ENCODE measurements around the gene ODAM.

ODAM gene, protein sequence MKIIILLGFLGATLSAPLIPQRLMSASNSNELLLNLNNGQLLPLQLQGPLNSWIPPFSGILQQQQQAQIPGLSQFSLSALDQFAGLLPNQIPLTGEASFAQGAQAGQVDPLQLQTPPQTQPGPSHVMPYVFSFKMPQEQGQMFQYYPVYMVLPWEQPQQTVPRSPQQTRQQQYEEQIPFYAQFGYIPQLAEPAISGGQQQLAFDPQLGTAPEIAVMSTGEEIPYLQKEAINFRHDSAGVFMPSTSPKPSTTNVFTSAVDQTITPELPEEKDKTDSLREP

DNA sequence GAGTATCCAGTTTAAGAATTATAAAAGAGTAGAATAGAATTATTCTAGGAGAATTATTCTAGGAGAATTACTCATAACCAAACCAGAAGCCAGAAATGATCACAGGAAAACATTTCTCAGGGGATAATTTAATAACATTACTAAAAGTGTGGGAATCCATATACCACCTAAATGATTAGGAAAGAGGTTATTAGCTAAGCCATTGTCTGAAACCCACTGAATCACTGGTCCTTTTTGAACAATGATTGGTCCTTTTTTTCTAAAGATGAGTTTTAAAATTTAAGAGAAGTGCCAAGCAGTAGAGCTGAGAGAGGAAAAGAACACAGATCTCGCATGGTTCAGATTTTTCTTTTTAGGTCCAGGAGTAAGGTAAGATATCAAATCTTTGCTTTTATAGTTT is at the start of gene ODAM:
ODAM (plus strand) TSS at position 301 of the 400 bp plus-strand sequence. CDS start 819 bp downstream, outside the sequence.
- TF ChIP-seq, protein P1, sequence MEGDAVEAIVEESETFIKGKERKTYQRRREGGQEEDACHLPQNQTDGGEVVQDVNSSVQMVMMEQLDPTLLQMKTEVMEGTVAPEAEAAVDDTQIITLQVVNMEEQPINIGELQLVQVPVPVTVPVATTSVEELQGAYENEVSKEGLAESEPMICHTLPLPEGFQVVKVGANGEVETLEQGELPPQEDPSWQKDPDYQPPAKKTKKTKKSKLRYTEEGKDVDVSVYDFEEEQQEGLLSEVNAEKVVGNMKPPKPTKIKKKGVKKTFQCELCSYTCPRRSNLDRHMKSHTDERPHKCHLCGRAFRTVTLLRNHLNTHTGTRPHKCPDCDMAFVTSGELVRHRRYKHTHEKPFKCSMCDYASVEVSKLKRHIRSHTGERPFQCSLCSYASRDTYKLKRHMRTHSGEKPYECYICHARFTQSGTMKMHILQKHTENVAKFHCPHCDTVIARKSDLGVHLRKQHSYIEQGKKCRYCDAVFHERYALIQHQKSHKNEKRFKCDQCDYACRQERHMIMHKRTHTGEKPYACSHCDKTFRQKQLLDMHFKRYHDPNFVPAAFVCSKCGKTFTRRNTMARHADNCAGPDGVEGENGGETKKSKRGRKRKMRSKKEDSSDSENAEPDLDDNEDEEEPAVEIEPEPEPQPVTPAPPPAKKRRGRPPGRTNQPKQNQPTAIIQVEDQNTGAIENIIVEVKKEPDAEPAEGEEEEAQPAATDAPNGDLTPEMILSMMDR (IDR thresholded peaks at IDR 0.05; ENCODE audit: extremely low read depth, missing control alignments), result no peak
- no peak for DNase-seq (ENCODE audit: low spot score)

DNA sequence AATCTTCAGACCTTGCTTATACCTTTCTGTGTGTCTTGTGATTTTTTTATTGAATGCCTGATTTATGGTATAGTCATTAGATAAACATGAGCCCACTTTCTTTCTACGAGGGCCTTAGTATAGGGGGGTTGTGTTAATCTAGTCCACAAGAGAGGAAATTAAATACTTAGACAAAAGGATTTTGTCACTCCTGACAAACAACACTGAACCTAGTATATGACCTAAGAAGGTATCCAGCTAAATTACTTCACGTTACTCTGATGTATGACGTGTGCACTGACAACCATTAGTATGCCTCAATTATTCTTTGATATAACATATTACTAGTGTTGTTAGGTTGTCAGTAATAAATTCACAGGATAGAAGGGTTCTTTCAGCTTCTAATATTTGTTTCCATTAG is 44.3 kb upstream of the ODAM start:
- no peak for DNase-seq (ENCODE audit: low spot score)
- TF ChIP-seq, protein P1 (IDR thresholded peaks at IDR 0.05; ENCODE audit: extremely low read depth, missing control alignments), result no peak

DNA sequence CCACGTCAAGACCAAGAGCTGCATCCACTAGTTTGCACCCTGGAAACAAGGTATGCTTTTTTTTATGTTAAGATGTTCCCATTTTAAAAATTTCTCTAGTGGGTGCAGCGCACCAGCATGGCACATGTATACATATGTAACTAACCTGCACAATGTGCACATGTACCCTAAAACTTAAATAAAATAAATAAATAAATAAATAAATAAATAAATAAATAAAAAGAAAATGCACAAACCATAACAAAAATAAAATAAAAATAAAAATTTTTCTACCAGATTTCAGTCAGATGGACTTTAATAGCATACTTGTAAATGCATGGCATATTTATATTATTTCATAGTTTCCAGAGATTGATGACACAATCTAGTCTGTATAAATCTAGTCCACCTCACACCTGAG is 43.4 kb upstream of the ODAM start:
- no peak for DNase-seq (ENCODE audit: low spot score)
- TF ChIP-seq, protein P1 (IDR thresholded peaks at IDR 0.05; ENCODE audit: extremely low read depth, missing control alignments), result no peak

DNA sequence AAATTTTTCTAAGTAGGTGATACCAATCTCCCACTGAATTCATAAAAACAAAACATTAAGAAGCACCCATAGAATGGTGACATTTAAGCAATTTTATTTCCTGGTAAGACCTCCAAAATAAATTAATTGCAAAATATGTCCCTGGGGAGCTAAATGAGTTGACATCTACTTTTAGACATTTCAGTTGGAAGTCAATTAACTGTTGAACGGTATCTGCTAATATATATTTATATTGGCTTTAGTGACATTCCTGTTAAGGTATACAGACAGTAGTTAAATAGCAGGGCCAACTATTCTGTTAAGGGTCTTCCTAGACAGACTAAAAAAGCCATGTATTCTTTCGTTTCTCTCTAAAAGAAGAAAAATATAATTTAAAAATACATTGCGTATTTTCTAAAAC is 41.6 kb upstream of the ODAM start, which contains the start of gene PRR27:
PRR27 (plus strand) TSS at position 301 of the 400 bp plus-strand sequence. CDS start 139 bp downstream, outside the sequence.
- TF ChIP-seq, protein P1 (IDR thresholded peaks at IDR 0.05; ENCODE audit: extremely low read depth, missing control alignments), result no peak
- DNase-seq (ENCODE audit: low spot score), result no peak

DNA sequence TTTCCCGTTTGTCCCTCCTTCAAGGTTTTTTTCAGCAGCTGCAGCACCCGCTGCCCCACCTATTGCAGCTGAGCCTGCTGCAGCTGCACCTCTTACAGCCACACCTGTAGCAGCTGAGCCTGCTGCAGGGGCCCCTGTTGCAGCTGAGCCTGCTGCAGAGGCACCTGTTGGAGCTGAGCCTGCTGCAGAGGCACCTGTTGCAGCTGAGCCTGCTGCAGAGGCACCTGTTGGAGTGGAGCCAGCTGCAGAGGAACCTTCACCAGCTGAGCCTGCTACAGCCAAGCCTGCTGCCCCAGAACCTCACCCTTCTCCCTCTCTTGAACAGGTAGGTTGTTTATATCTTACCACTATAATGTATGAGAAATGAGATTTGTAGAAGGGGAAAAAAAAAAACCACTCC is 36.9 kb upstream of the ODAM start:
- DNase-seq (ENCODE audit: low spot score), result no peak
- TF ChIP-seq, protein P1 (IDR thresholded peaks at IDR 0.05; ENCODE audit: extremely low read depth, missing control alignments), result no peak

DNA sequence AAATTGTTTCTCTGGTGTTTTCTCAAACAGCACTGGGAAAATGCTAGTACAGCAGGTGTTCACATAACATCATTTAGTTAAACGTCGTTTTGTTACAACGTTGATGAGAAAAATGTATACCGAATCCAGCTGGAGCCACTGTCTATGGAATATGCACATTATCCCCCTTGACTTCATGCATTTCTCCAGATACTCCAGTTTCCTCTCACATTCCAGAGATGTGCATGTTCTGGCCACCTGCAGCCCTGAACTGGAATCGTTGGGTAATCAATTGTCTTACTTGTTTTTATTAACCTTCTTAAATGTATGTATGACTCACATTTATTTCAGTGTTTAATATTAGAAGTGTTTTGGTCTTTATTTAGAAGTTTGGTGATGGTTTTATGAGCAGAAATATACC is 18.4 kb upstream of the ODAM start:
- DNase-seq (ENCODE audit: low spot score), result no peak
- TF ChIP-seq, protein P1 (IDR thresholded peaks at IDR 0.05; ENCODE audit: extremely low read depth, missing control alignments), result no peak

DNA sequence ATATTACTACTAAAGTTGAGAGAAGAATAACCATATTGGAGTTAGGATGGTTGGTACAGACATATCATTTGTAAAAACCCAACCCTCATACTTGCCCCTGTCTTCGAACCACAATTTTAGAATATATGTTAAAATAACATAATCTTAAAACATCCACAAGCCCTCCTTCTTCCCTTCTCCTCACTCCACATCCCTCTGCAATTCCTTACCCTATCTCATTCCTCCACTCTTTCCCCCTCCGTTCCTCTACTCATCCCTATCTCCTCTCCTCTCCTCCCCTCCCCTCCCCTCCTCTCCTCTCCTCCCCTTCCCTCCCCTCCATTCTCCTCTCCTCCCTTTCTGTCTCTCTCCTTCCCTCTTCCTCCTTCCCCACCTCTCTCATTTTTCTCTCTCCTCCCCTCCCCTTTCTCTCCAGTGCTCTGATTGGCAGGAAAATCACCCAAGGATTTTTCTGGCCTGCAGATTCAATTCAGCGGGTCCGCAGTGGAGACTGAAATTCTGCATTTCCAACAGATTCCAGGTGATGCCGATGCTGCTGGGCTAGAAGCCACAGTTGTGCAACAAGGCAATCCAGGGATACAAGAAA is 17.4 kb upstream of the ODAM start:
- TF ChIP-seq, protein P1 (IDR thresholded peaks at IDR 0.05; ENCODE audit: extremely low read depth, missing control alignments), result no peak
- no peak for DNase-seq (ENCODE audit: low spot score)

All from GM20000 (cell line).